ACC112 (cell line): ENCODE results near the gene LILRB4.

Experiments used
- H2AFZ ChIP-seq: fragments of 200-600 bp; sonication (generic); one replicate; pipeline ENCODE4 v1.6.0; 2017; ENCODE audit warnings: antibody characterized with exemption, low read length; ENCODE audit not compliant: unreplicated experiment
- H3K27ac ChIP-seq: fragments of 200-600 bp; sonication (generic); 2 replicates; pipeline ENCODE4 v1.5.1; 2014; ENCODE audit warnings: low read depth, mild to moderate bottlenecking, antibody characterized with exemption, low read length, moderate library complexity
- H3K27me3 ChIP-seq: fragments of 200-600 bp; sonication (generic); 2 replicates; pipeline ENCODE4 v1.6.1; 2014; ENCODE audit warnings: mild to moderate bottlenecking, antibody characterized with exemption, low read length, moderate library complexity, mixed read lengths; ENCODE audit not compliant: insufficient read depth
- H3K36me3 ChIP-seq: fragments of 200-600 bp; sonication (generic); 2 replicates; pipeline ENCODE4 v1.6.1; 2016; ENCODE audit warnings: mild to moderate bottlenecking, antibody characterized with exemption, low read length, moderate library complexity, mixed read lengths; ENCODE audit not compliant: insufficient read depth
- H3K4me1 ChIP-seq: fragments of 200-600 bp; sonication (generic); one replicate; pipeline ENCODE4 v1.6.1; 2016; ENCODE audit warnings: low read length, mixed read lengths; ENCODE audit not compliant: insufficient read depth, unreplicated experiment, control insufficient read depth
- H3K4me3 ChIP-seq: fragments of 200-600 bp; sonication (generic); 2 replicates; pipeline ENCODE4 v1.5.1; 2014; ENCODE audit warnings: mild to moderate bottlenecking, low read depth, low read length
- H3K79me2 ChIP-seq: fragments of 200-600 bp; sonication (generic); one replicate; pipeline ENCODE4 v1.6.0; 2016; ENCODE audit warnings: low read length; ENCODE audit not compliant: control insufficient read depth, unreplicated experiment, insufficient read depth

LILRB4 gene

DNA sequence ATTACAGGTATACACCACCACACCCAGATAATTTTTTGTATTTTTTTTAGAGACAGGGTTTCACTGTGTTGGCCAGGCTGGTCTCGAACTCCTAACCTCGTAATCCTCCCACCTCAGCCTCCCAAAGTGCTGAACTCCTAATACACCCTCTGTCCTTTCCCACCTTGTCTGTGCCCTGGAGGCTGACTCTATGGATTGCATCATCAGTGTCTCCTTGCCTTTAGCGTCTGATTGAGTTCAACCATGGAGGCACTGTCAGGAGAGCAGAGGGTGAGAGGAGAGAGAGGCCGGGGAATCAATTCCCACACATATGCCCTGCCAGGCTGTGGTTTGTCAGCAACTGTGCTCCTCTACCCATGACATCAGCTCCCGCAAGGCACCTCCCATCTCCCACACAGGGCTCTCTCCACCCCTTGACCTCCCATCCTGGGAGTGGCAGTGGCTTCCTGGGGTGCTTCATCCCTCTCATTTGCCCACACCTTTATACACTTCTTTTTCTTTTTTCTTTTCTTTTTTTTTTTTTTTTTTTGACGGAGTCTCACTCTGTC is 12.6 kb upstream of the LILRB4 start:
- Histone ChIP-seq H3K79me2 (no peaks in the 10 kb centered on the region), H3K36me3 (no peaks in the 10 kb centered on the region), H3K4me3 (no peak overlapping the region), H3K27me3 (no peaks in the 10 kb centered on the region), H3K4me1 (no peaks in the 10 kb centered on the region), H3K27ac (no peak overlapping the region), H2AFZ (no peak overlapping the region)

GRCh38 chr19:54653181-54653809 is 9.5 kb upstream of the LILRB4 start:
- no peak overlapping the region for H3K27ac ChIP-seq
- no peaks in the 10 kb centered on the region for H3K4me1 ChIP-seq
- no peak overlapping the region for H2AFZ ChIP-seq
- no peaks in the 10 kb centered on the region for H3K79me2 ChIP-seq
- H3K4me3 ChIP-seq: no peak overlapping the region
- H3K36me3 ChIP-seq: no peaks in the 10 kb centered on the region
- no peaks in the 10 kb centered on the region for H3K27me3 ChIP-seq

- Histone ChIP-seq H3K36me3 (no peaks in the 10 kb centered on the region), H3K79me2 (no peaks in the 10 kb centered on the region), H3K27ac (no peak overlapping the region), H3K4me1 (no peaks in the 10 kb centered on the region), H2AFZ (no peak overlapping the region), H3K27me3 (no peaks in the 10 kb centered on the region), H3K4me3 (no peak overlapping the region)
Measured at GRCh38 chr19:54654447-54655321, 8.1 kb upstream of the LILRB4 start.

DNA sequence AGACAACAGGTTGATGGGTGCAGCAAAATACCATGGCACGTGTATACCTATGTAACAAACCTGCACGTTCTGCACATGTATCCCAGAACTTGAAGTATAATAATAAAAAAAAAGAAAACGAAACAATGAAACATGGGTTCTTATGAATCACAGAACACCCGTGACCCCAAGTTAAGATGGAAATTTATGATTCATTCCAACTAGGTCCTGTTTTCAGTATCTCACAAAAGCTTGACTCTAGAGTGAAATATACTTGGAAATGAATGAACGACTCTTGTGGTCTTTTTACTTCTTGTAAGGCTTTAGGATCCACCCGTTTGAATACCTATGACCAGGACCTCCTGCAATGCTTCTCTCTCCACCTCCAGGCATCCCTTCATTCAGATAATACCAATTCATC is 3.5 kb upstream of the LILRB4 start:
- H3K79me2 ChIP-seq: no peaks in the 10 kb centered on the region
- no peak overlapping the region for H3K27ac ChIP-seq
- H3K4me1 ChIP-seq: no peaks in the 10 kb centered on the region
- no peaks in the 10 kb centered on the region for H3K36me3 ChIP-seq
- no peaks in the 10 kb centered on the region for H3K27me3 ChIP-seq
- no peak overlapping the region for H3K4me3 ChIP-seq
- H2AFZ ChIP-seq: no peak overlapping the region

- no peaks in the 10 kb centered on the region for H3K4me1 ChIP-seq
- H3K27me3 ChIP-seq: no peaks in the 10 kb centered on the region
- H2AFZ ChIP-seq: no peak overlapping the region
- no peaks in the 10 kb centered on the region for H3K36me3 ChIP-seq
- no peak overlapping the region for H3K27ac ChIP-seq
- H3K4me3 ChIP-seq: no peak overlapping the region
- H3K79me2 ChIP-seq: no peaks in the 10 kb centered on the region
Measured at GRCh38 chr19:54660306-54660705, 2.5 kb upstream of the LILRB4 start.

GRCh38 chr19:54660964-54661363 is 1.8 kb upstream of the LILRB4 start:
- H2AFZ ChIP-seq: no peak overlapping the region
- no peaks in the 10 kb centered on the region for H3K36me3 ChIP-seq
- H3K27me3 ChIP-seq: no peaks in the 10 kb centered on the region
- H3K27ac ChIP-seq: no peak overlapping the region
- no peak overlapping the region for H3K4me3 ChIP-seq
- H3K4me1 ChIP-seq: no peaks in the 10 kb centered on the region
- no peaks in the 10 kb centered on the region for H3K79me2 ChIP-seq

- Histone ChIP-seq H3K4me3 (no peak overlapping the region), H3K27me3 (no peaks in the 10 kb centered on the region), H2AFZ (no peak overlapping the region), H3K36me3 (no peaks in the 10 kb centered on the region), H3K27ac (no peak overlapping the region), H3K4me1 (no peaks in the 10 kb centered on the region), H3K79me2 (no peaks in the 10 kb centered on the region)
Measured at GRCh38 chr19:54661846-54662481, 821 bp upstream of the LILRB4 start.

DNA sequence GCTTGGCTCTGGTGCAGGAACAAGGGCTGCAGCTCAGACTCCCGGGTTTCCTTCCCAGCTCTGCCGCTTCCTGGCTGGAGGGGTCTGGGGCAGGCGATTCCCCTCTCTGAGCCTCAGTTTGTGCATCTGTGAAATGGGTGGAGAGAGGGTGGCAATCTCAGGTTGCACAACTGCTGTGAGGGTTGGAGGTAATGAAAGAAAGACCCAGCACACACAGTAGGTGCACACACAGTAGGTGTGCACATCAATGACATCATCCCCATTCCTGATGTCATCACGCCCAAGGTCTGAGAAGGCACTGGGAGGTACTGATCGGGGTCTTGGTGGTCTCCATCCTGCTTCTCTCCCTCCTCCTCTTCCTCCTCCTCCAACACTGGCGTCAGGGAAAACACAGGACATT is 2.7 kb downstream of the LILRB4 start:
- Histone ChIP-seq H3K27ac (no peak overlapping the region), H3K4me1 (no peaks in the 10 kb centered on the region), H2AFZ (no peak overlapping the region), H3K79me2 (no peaks in the 10 kb centered on the region), H3K36me3 (no peaks in the 10 kb centered on the region), H3K4me3 (no peak overlapping the region), H3K27me3 (no peaks in the 10 kb centered on the region)

- H3K4me3 ChIP-seq: no peak overlapping the region
- no peaks in the 10 kb centered on the region for H3K4me1 ChIP-seq
- H2AFZ ChIP-seq: no peak overlapping the region
- no peaks in the 10 kb centered on the region for H3K36me3 ChIP-seq
- no peaks in the 10 kb centered on the region for H3K27me3 ChIP-seq
- no peak overlapping the region for H3K27ac ChIP-seq
- H3K79me2 ChIP-seq: no peaks in the 10 kb centered on the region
Measured at GRCh38 chr19:54667217-54667616, 4.4 kb downstream of the LILRB4 start.

- H3K27ac ChIP-seq: no peak overlapping the region
- H3K27me3 ChIP-seq: no peaks in the 10 kb centered on the region
- no peak overlapping the region for H3K4me3 ChIP-seq
- H3K79me2 ChIP-seq: no peaks in the 10 kb centered on the region
- H2AFZ ChIP-seq: no peak overlapping the region
- H3K4me1 ChIP-seq: no peaks in the 10 kb centered on the region
- no peaks in the 10 kb centered on the region for H3K36me3 ChIP-seq
Measured at GRCh38 chr19:54668353-54668752, 5.6 kb downstream of the LILRB4 start.
